SK-N-SH (cell line): ENCODE data around the gene RBM33. TPM values are rescaled to one million over a fixed set of nuclear protein-coding genes. Genes with fewer than 3 reads are reported as not detected.

Experiments used
- CTCF ChIA-PET: fragments of 300-600, 350-600 bp; formaldehyde crosslinking; extraction: SDS; loops from one replicate; lab custom pipeline; 2021; lab: Yijun Ruan, JAX
- POLR2A ChIA-PET: fragments of 350-600 bp; sonication (Branson Sonifier 250); formaldehyde crosslinking; extraction: SDS; loops from one replicate; lab custom pipeline; 2020; ENCODE audit warnings: antibody characterized with exemption, inconsistent platforms; lab: Yijun Ruan, JAX
- DNase-seq: peaks from one replicate; pipeline ENCODE4 v3.0.0; 2012
- H2AFZ ChIP-seq: fragments of 200-600 bp; sonication (generic); 2 replicates; pipeline ENCODE4 v1.8.1; 2016; ENCODE audit warnings: antibody characterized with exemption, mild to moderate bottlenecking, low read depth
- H3F3A ChIP-seq: fragments of 200-600 bp; sonication (generic); replicated peaks from 2 replicates; pipeline ENCODE3; 2016; ENCODE audit warnings: antibody characterized with exemption, mild to moderate bottlenecking; ENCODE audit not compliant: insufficient read depth
- H3K27ac ChIP-seq, 2 experiments: fragments of 200-500 bp in 1 of 2; fragments of 200-600 bp in 1 of 2; sonication (Bioruptor generic) in 1 of 2; sonication (generic), shearing (Covaris generic) in 1 of 2; 2 replicates each; pipeline versions ENCODE4 v1.5.1 to v1.6.1; 2014 to 2016; ENCODE audit warnings: low read depth in 2 of 2, inconsistent platforms in 1 of 2, low read length in 1 of 2, mild to moderate bottlenecking in 1 of 2, mixed read lengths in 1 of 2
- H3K27me3 ChIP-seq: fragments of 200-600 bp; sonication (generic), shearing (Covaris generic); 2 replicates; pipeline ENCODE4 v1.6.1; 2016; ENCODE audit warnings: mixed run types; ENCODE audit not compliant: insufficient read depth
- H3K36me3 ChIP-seq, 2 experiments: fragments of 200-500 bp in 1 of 2; fragments of 200-600 bp in 1 of 2; sonication (Bioruptor generic) in 1 of 2; sonication (generic) in 1 of 2; replicated peaks in 1 of 2; 2 replicates each; pipeline versions ENCODE3 to v1.5.1; 2014 to 2016; ENCODE audit warnings: low read length in 1 of 2, mild to moderate bottlenecking in 1 of 2; ENCODE audit not compliant: insufficient read depth in 2 of 2, control insufficient read depth in 1 of 2
- H3K4me1 ChIP-seq, 2 experiments: fragments of 200-500 bp in 1 of 2; fragments of 200-600 bp in 1 of 2; sonication (Bioruptor generic) in 1 of 2; sonication (generic), shearing (Covaris generic) in 1 of 2; 2 replicates each; pipeline versions ENCODE4 v1.5.1 to v1.6.1; 2014 to 2016; ENCODE audit warnings: low read depth in 1 of 2, low read length in 1 of 2, mixed run types in 1 of 2; ENCODE audit not compliant: insufficient read depth in 2 of 2, control insufficient read depth in 1 of 2
- H3K4me2 ChIP-seq: fragments of 200-600 bp; sonication (generic), shearing (Covaris generic); 2 replicates; pipeline ENCODE4 v1.6.1; 2017; ENCODE audit warnings: mixed run types
- H3K4me3 ChIP-seq, 2 experiments: fragments of 200-500 bp in 1 of 2; fragments of 200-600 bp in 1 of 2; sonication (Bioruptor generic) in 1 of 2; sonication (generic), shearing (Covaris generic) in 1 of 2; 2 replicates each; pipeline versions ENCODE4 v1.5.1 to v1.8.1; 2014 to 2016; ENCODE audit warnings: low read depth in 2 of 2, inconsistent platforms in 1 of 2, low read length in 1 of 2, mild to moderate bottlenecking in 1 of 2, mixed read lengths in 1 of 2, moderate library complexity in 1 of 2
- H3K79me2 ChIP-seq: fragments of 200-600 bp; sonication (generic); 2 replicates; pipeline ENCODE4 v1.8.1; 2017; ENCODE audit warnings: mild to moderate bottlenecking; ENCODE audit not compliant: insufficient read depth
- H3K9ac ChIP-seq: fragments of 200-600 bp; sonication (generic); 2 replicates; pipeline ENCODE4 v1.6.1; 2017; ENCODE audit warnings: mixed run types
- H3K9me2 ChIP-seq: fragments of 200-600 bp; sonication (generic); 2 replicates; pipeline ENCODE4 v1.6.1; 2017; ENCODE audit warnings: mixed run types
- H3K9me3 ChIP-seq: fragments of 200-600 bp; sonication (generic); 2 replicates; pipeline ENCODE4 v1.6.1; 2017; ENCODE audit warnings: mixed run types, mild to moderate bottlenecking, moderate library complexity
- H4K20me1 ChIP-seq: fragments of 200-600 bp; sonication (generic); 2 replicates; pipeline ENCODE4 v1.6.1; 2017; ENCODE audit warnings: mild to moderate bottlenecking, mixed run types; ENCODE audit not compliant: insufficient read depth
- CHD2 ChIP-seq: fragments of 150-350 bp; IDR thresholded peaks from 2 replicates; pipeline ENCODE4 v1.6.1; 2018; ENCODE audit warnings: low read length; ENCODE audit not compliant: partially characterized antibody
- EP300 ChIP-seq, 2 experiments: IDR thresholded peaks; 2 replicates each; pipeline versions ENCODE4 v1.4.0 to v1.6.1; 2012; ENCODE audit warnings: borderline replicate concordance in 1 of 2, low read depth in 1 of 2, low read length in 1 of 2
- EZH2phosphoT487 ChIP-seq: fragments of 200-600 bp; sonication (generic); IDR thresholded peaks from 2 replicates; pipeline ENCODE4 v1.6.1; 2017; ENCODE audit warnings: low read depth, mixed run types, mild to moderate bottlenecking, antibody characterized with exemption, moderate library complexity, borderline replicate concordance
- FOXM1 ChIP-seq: IDR thresholded peaks from 2 replicates; pipeline ENCODE4 v1.4.0; 2012; ENCODE audit warnings: low read depth, mild to moderate bottlenecking
- GABPA ChIP-seq: IDR thresholded peaks from 2 replicates; pipeline ENCODE4 v1.4.0; 2012; ENCODE audit warnings: low read depth, mild to moderate bottlenecking
- GATA2 ChIP-seq: sonication (generic); formaldehyde crosslinking; IDR thresholded peaks from 2 replicates; pipeline ENCODE4 v1.5.0; 2020; ENCODE audit warnings: mild to moderate bottlenecking, missing genetic modification reagents
- MEF2A ChIP-seq: IDR thresholded peaks from 2 replicates; pipeline ENCODE4 v1.4.0; 2012; ENCODE audit warnings: low read depth, borderline replicate concordance
- MXI1 ChIP-seq: IDR thresholded peaks from 2 replicates; pipeline ENCODE4 v1.6.1; 2012; ENCODE audit warnings: mild to moderate bottlenecking, low read depth, low read length, improper control_type of control experiment
- NRF1 ChIP-seq: IDR thresholded peaks from 2 replicates; pipeline ENCODE4 v1.6.1; 2012; ENCODE audit warnings: low read depth, mild to moderate bottlenecking, low read length
- RCOR1 ChIP-seq: fragments of 150-350 bp; IDR thresholded peaks from 2 replicates; pipeline ENCODE4 v1.6.1; 2017; ENCODE audit warnings: antibody characterized with exemption, low read length
- RXRA ChIP-seq: IDR thresholded peaks from 2 replicates; pipeline ENCODE4 v1.4.0; 2012; ENCODE audit warnings: low read depth, mild to moderate bottlenecking, borderline replicate concordance
- SIN3A ChIP-seq: IDR thresholded peaks from 2 replicates; pipeline ENCODE4 v1.6.1; 2012; ENCODE audit warnings: low read depth, mild to moderate bottlenecking, low read length, moderate library complexity, borderline replicate concordance
- TCF12 ChIP-seq: IDR thresholded peaks from 2 replicates; pipeline ENCODE4 v1.4.0; 2012
- YY1 ChIP-seq: IDR thresholded peaks from 2 replicates; pipeline ENCODE4 v1.4.0; 2012; ENCODE audit warnings: low read depth, mild to moderate bottlenecking
- WGBS: methylation state at CpG from one replicate; pipeline ENCODE4 v1.1.6; 2017; ENCODE audit warnings: low lambda C conversion rate; 5-methylcytosine and 5-hydroxymethylcytosine counted together
- polyA plus RNA-seq, 3 experiments: library from polyadenylated mRNA; depleted of rRNA; stranded (reverse); fragments of >200 nt; gene quantifications; 2 replicates each; pipeline ENCODE4 v1.2.3, GENCODE V29; 2012
- TF ChIP-seq, protein P1 (sequence below): fragments of 150-350 bp; IDR thresholded peaks from 2 replicates; pipeline ENCODE4 v1.6.1; 2016; ENCODE audit warnings: mild to moderate bottlenecking, low read depth, low read length
- TF ChIP-seq, protein P2 (sequence below): IDR thresholded peaks from 2 replicates; pipeline ENCODE4; 2012
- TF ChIP-seq, protein P3 (sequence below): IDR thresholded peaks from 2 replicates; pipeline ENCODE4 v1.4.0; 2012; ENCODE audit warnings: low read depth, borderline replicate concordance
- TF ChIP-seq, protein P4 (sequence below): fragments of 200-600 bp; sonication (generic); IDR thresholded peaks from 2 replicates; pipeline ENCODE4 v1.6.1; 2017; ENCODE audit warnings: antibody characterized with exemption, mild to moderate bottlenecking, moderate library complexity

The RBM33 gene
- polyA plus RNA-seq, 1 of the 3 experiments (the other 2 are of a cell fraction): 13.8 TPM

DNA sequence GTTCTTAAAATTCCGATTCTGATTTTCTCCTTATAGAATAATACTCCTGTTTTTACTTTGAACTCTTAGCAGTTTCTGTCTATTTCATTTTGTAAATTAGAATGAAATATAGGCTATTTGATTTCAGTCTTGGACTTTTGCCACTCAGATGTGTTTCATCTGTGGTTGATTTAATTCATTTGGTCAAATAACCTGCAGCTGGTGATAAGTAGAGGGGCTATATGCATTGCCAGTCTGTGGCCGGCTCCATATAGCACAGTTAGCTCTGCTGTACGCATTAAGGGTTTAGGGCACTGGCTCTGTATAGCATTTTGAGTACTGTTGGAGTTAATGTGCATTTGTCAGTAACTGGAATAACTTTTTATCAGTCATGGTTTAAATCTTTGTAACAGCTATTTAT is 35.7 kb downstream of the RBM33 start:
- ChIA-PET POLR2A (no interaction called here), CTCF (interaction anchor here (1.1 to 2.2 kb wide), 4 partner anchors 23 to 147 kb away, joined by 3 to 8 read pairs (median 4); no protein-coding TSS in a partner anchor)
- H4K20me1 ChIP-seq: peaks cover 10% of the 10 kb centered on the region
- no peaks in the 10 kb centered on the region for H3K9me2 ChIP-seq
- no peak overlapping the region for H3K4me2 ChIP-seq
- no peaks in the 10 kb centered on the region for H3K27me3 ChIP-seq
- H3K9me3 ChIP-seq: no peaks in the 10 kb centered on the region
- DNase-seq: peak; percentile 44
- no peaks in the 10 kb centered on the region for H3F3A ChIP-seq
- peaks cover 5 to 12% of the 10 kb centered on the region in 2 experiments; a peak in 3 of 4 replicates for H3K4me1 ChIP-seq
- no peak overlapping the region for H3K4me3 ChIP-seq
- WGBS: 89% methylated on average over 3 of the region's 3 CpGs
- H3K27ac ChIP-seq: no peak overlapping the region; a peak in 1 of 4 replicates
- TF ChIP-seq RCOR1: peak; percentile 85
- peak in 1 of 2 experiments; percentile 74; a peak in 1 of 4 replicates for TF ChIP-seq EP300 (IDR thresholded peaks at IDR 0.05; ENCODE audit: borderline replicate concordance in 1 of 2, low read depth in 1 of 2, low read length in 1 of 2)
- TF ChIP-seq CHD2: peak; percentile 61
- no peak for TF ChIP-seq RXRA
- TF ChIP-seq, protein P1, sequence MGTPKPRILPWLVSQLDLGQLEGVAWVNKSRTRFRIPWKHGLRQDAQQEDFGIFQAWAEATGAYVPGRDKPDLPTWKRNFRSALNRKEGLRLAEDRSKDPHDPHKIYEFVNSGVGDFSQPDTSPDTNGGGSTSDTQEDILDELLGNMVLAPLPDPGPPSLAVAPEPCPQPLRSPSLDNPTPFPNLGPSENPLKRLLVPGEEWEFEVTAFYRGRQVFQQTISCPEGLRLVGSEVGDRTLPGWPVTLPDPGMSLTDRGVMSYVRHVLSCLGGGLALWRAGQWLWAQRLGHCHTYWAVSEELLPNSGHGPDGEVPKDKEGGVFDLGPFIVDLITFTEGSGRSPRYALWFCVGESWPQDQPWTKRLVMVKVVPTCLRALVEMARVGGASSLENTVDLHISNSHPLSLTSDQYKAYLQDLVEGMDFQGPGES: no peak; the same call in 1 of the 2 replicates
- TF ChIP-seq EZH2phosphoT487: no peak
- TF ChIP-seq MEF2A: no peak
- TF ChIP-seq GATA2 (CRISPR knock-in tag): peak; percentile 61; the same call in 1 of the 2 replicates
- TF ChIP-seq TCF12: no peak
- TF ChIP-seq, all 33 proteins: peak for 4
- H3K79me2 ChIP-seq: peaks cover 82% of the 10 kb centered on the region
- peaks cover 42 to 80% of the 10 kb centered on the region in 2 experiments for H3K36me3 ChIP-seq
- no peak overlapping the region for H2AFZ ChIP-seq
- no peak overlapping the region for H3K9ac ChIP-seq

DNA sequence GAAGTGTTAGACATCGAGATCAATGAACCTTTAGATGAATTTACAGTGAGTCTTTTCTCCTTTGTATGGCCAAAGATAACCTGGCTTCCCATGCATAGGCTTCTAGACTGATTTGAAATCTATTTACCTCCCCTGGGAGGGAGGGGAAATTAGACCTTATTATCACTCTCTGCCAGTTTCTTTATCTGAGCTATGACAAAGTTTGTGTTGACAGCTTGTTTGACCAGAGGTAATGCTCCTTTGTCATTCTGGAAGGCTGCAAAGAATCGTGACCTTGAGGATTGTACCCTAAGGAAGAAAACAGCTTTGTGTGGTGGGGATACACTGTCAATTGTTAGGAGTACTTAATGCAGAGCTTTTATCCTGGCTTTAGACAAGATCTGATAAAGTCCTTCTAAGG is 36.4 kb downstream of the RBM33 start:
- Histone ChIP-seq H3K4me3 (no peak overlapping the region), H2AFZ (no peak overlapping the region), H3K27ac (no peak overlapping the region), H3K9ac (no peak overlapping the region), H3K27me3 (no peaks in the 10 kb centered on the region), H4K20me1 (peaks cover 10% of the 10 kb centered on the region), H3K4me2 (no peak overlapping the region), H3K4me1 (peaks cover 5 to 12% of the 10 kb centered on the region in 2 experiments; a peak in 3 of 4 replicates), H3K9me3 (no peaks in the 10 kb centered on the region), H3K79me2 (peaks cover 84% of the 10 kb centered on the region), H3F3A (no peaks in the 10 kb centered on the region), H3K36me3 (peaks cover 44 to 80% of the 10 kb centered on the region in 2 experiments), H3K9me2 (no peaks in the 10 kb centered on the region)
- DNase-seq: no peak
- WGBS: 96% methylated on average over 2 of the region's 2 CpGs
- CTCF ChIA-PET: interaction anchor here (1.1 to 2.2 kb wide), 5 partner anchors 10 to 148 kb away, joined by 3 to 8 read pairs (median 3); no protein-coding TSS in a partner anchor
- POLR2A ChIA-PET: no interaction called here
- TF ChIP-seq SIN3A (no peak), GABPA (no peak), YY1 (no peak), MXI1 (no peak), NRF1 (no peak), EP300 (IDR thresholded peaks at IDR 0.05; ENCODE audit: borderline replicate concordance in 1 of 2, low read depth in 1 of 2, low read length in 1 of 2) (no peak), RCOR1 (no peak), FOXM1 (no peak)
- TF ChIP-seq, protein P2, sequence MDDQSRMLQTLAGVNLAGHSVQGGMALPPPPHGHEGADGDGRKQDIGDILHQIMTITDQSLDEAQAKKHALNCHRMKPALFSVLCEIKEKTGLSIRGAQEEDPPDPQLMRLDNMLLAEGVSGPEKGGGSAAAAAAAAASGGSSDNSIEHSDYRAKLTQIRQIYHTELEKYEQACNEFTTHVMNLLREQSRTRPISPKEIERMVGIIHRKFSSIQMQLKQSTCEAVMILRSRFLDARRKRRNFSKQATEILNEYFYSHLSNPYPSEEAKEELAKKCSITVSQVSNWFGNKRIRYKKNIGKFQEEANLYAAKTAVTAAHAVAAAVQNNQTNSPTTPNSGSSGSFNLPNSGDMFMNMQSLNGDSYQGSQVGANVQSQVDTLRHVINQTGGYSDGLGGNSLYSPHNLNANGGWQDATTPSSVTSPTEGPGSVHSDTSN: no peak
- TF ChIP-seq, protein P3, sequence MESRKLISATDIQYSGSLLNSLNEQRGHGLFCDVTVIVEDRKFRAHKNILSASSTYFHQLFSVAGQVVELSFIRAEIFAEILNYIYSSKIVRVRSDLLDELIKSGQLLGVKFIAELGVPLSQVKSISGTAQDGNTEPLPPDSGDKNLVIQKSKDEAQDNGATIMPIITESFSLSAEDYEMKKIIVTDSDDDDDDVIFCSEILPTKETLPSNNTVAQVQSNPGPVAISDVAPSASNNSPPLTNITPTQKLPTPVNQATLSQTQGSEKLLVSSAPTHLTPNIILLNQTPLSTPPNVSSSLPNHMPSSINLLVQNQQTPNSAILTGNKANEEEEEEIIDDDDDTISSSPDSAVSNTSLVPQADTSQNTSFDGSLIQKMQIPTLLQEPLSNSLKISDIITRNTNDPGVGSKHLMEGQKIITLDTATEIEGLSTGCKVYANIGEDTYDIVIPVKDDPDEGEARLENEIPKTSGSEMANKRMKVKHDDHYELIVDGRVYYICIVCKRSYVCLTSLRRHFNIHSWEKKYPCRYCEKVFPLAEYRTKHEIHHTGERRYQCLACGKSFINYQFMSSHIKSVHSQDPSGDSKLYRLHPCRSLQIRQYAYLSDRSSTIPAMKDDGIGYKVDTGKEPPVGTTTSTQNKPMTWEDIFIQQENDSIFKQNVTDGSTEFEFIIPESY: no peak
- TF ChIP-seq, protein P4, sequence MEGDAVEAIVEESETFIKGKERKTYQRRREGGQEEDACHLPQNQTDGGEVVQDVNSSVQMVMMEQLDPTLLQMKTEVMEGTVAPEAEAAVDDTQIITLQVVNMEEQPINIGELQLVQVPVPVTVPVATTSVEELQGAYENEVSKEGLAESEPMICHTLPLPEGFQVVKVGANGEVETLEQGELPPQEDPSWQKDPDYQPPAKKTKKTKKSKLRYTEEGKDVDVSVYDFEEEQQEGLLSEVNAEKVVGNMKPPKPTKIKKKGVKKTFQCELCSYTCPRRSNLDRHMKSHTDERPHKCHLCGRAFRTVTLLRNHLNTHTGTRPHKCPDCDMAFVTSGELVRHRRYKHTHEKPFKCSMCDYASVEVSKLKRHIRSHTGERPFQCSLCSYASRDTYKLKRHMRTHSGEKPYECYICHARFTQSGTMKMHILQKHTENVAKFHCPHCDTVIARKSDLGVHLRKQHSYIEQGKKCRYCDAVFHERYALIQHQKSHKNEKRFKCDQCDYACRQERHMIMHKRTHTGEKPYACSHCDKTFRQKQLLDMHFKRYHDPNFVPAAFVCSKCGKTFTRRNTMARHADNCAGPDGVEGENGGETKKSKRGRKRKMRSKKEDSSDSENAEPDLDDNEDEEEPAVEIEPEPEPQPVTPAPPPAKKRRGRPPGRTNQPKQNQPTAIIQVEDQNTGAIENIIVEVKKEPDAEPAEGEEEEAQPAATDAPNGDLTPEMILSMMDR: no peak
- TF ChIP-seq, protein P1: no peak
